HG02678 (cell line): Measurements from ENCODE around the gene BAG2.

ENCODE experiments used
- ATAC-seq: cut with Tn5 transposase; IDR thresholded peaks from one replicate; pipeline ENCODE4 v1.9.1; 2021; ENCODE audit warnings: mild to moderate bottlenecking, moderate library complexity; ENCODE audit not compliant: unreplicated experiment

BAG2 gene

GRCh38 chr6:57172136-57173055 lies at the start of gene BAG2:
Gene BAG2 (plus strand): TSS chr6:57172326. CDS start chr6:57172698, 372 bp downstream.
- peak; percentile 86 for ATAC-seq

- no peak for ATAC-seq
Measured at GRCh38 chr6:57123111-57123510, 49.0 kb upstream of the BAG2 start.

- ATAC-seq: no peak
Measured at GRCh38 chr6:57127763-57128162, 44.4 kb upstream of the BAG2 start.

- no peak for ATAC-seq
Measured at GRCh38 chr6:57130661-57131177, 41.4 kb upstream of the BAG2 start.

- ATAC-seq: no peak
Measured at GRCh38 chr6:57134954-57135353, 37.2 kb upstream of the BAG2 start.

GRCh38 chr6:57135885-57136284 lies 36.2 kb upstream of the BAG2 start:
- no peak for ATAC-seq

GRCh38 chr6:57137350-57137749 lies 34.8 kb upstream of the BAG2 start:
- ATAC-seq: no peak

- no peak for ATAC-seq
Measured at GRCh38 chr6:57138026-57138425, 34.1 kb upstream of the BAG2 start.

GRCh38 chr6:57141451-57142177 lies 30.5 kb upstream of the BAG2 start:
- ATAC-seq: no peak

- ATAC-seq: no peak
Measured at GRCh38 chr6:57142178-57142525, 30.0 kb upstream of the BAG2 start.

- ATAC-seq: no peak
Measured at GRCh38 chr6:57143690-57144089, 28.4 kb upstream of the BAG2 start.

- no peak for ATAC-seq
Measured at GRCh38 chr6:57147401-57147800, 24.7 kb upstream of the BAG2 start.

GRCh38 chr6:57147955-57148858 lies 23.9 kb upstream of the BAG2 start:
- ATAC-seq: no peak

- no peak for ATAC-seq
Measured at GRCh38 chr6:57158658-57159057, 13.5 kb upstream of the BAG2 start.

- ATAC-seq: no peak
Measured at GRCh38 chr6:57159127-57159526, 13.0 kb upstream of the BAG2 start.

GRCh38 chr6:57162028-57162427 lies 10.1 kb upstream of the BAG2 start:
- no peak for ATAC-seq

GRCh38 chr6:57162516-57162915 lies 9.6 kb upstream of the BAG2 start:
- no peak for ATAC-seq

- ATAC-seq: no peak
Measured at GRCh38 chr6:57163956-57164355, 8.2 kb upstream of the BAG2 start.

GRCh38 chr6:57165080-57165479 lies 7.0 kb upstream of the BAG2 start:
- no peak for ATAC-seq

- ATAC-seq: no peak
Measured at GRCh38 chr6:57173056-57173885, 1.1 kb downstream of the BAG2 start.
